Renal cortex interstitium (tissue), 15 donors: ENCODE results near the gene WNK2. TPM values are rescaled to one million over a fixed set of nuclear protein-coding genes. Genes with fewer than 3 reads are reported as not detected.
A peak's percentile ranks its signal among the peaks of the same experiment; 100 is the strongest.
"Not testable (repeated sequence)": the region's sequence is repeated elsewhere in the genome, so short reads cannot be mapped to it uniquely, and the experiment has no call there.

Source experiments
- DNase-seq, 11 donors: peaks; one replicate each; pipeline ENCODE4 v3.0.0-alpha.2; 2013; ENCODE audit warnings: low read depth in 9 of 11, low spot score in 4 of 11; ENCODE audit errors: extremely low read depth in 1 of 11
- long read RNA-seq, 16 experiments: transcript quantifications; one replicate each; lab custom pipeline, GENCODE V29; 2026
- polyA plus RNA-seq, 3 donors: library from polyadenylated mRNA; unstranded; fragments of 120-200 nt; gene quantifications; one replicate each; pipeline ENCODE4 v1.2.1, GENCODE V29; 2013; ENCODE audit not compliant: insufficient read length in 3 of 3

WNK2 gene
- polyA plus RNA-seq, result 10 to 100 TPM; 24.8 to 34.0 (median 29.0) TPM
- long read RNA-seq, donor 1, result 0 reads
- long read RNA-seq, donor 2, partial matches to known transcripts, result 0 of 2 reads
- long read RNA-seq, donor 2, other reads (novel, unspliced or antisense), result 0 of 2 reads
- long read RNA-seq, donor 3, result 0 reads
- long read RNA-seq, donor 4, result 0 reads
- long read RNA-seq, donor 5, result 0 reads
- long read RNA-seq, donor 6, partial matches to known transcripts, result 0 of 2 reads
- long read RNA-seq, donor 6, other reads (novel, unspliced or antisense), result 0 of 2 reads
- long read RNA-seq, donor 7, partial matches to known transcripts, result 0 of 1 reads
- long read RNA-seq, donor 7, other reads (novel, unspliced or antisense), result 0 of 1 reads
- long read RNA-seq, donor 8, partial matches to known transcripts, result 0 of 2 reads
- long read RNA-seq, donor 8, other reads (novel, unspliced or antisense), result 0 of 2 reads
- long read RNA-seq, donor 9, result 0 reads
- long read RNA-seq, donor 10, result 0 reads
- long read RNA-seq, donor 11, result 0 reads
- long read RNA-seq, donor 12, partial matches to known transcripts, result 0 of 2 reads
- long read RNA-seq, donor 12, other reads (novel, unspliced or antisense), result 0 of 2 reads
- long read RNA-seq, donor 13, result 0 reads
- long read RNA-seq, donor 14, partial matches to known transcripts, result 0 of 1 reads
- long read RNA-seq, donor 14, other reads (novel, unspliced or antisense), result 0 of 1 reads
- long read RNA-seq, donor 15, result 0 reads
- long read RNA-seq, donor 16, partial matches to known transcripts, result 8 of 12 reads
- long read RNA-seq, donor 16, other reads (novel, unspliced or antisense), result 0 of 12 reads

DNA sequence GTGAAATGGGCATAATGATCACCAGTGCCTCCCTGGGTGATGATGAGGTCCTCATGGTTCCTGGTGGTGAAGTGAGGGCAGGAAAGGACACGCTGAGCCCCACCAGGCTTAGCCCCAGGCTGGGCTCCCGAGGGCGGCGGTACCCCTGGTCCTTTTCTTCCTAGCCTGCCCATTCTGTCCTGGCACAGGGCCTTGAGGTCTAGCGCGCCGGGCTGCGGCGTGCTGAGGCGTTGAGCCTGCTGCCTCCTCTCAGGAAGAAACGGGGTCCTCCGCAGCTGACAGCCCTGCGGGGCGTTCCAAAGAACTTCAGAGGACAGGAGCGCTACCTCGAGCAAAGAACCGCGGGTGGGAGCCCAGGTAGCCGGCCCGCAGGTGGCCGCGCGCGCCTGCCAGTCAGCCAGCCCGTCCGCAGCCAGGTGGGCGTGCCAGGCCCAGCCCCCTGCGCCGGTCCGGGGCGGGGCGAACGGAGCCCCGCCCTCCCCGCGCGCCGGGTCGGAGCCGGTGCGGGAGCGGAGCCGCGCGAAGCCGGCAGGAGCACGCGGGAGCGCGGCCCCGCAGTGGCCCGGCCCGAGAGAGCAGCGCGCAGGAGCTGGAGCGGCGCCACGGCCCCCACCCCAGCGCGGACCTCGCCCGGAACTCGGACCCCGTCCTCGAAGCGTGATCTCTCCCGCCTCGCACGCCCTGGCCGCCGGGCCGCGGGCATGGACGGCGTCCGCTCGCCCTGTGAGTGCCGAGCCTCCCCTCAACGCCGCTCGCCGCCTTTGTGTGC lies at the start of gene WNK2:
WNK2 (plus strand) TSS at position 477 of the 769 bp plus-strand sequence. CDS start 791 bp downstream, outside the sequence.
- DNase-seq, result no peak

DNA sequence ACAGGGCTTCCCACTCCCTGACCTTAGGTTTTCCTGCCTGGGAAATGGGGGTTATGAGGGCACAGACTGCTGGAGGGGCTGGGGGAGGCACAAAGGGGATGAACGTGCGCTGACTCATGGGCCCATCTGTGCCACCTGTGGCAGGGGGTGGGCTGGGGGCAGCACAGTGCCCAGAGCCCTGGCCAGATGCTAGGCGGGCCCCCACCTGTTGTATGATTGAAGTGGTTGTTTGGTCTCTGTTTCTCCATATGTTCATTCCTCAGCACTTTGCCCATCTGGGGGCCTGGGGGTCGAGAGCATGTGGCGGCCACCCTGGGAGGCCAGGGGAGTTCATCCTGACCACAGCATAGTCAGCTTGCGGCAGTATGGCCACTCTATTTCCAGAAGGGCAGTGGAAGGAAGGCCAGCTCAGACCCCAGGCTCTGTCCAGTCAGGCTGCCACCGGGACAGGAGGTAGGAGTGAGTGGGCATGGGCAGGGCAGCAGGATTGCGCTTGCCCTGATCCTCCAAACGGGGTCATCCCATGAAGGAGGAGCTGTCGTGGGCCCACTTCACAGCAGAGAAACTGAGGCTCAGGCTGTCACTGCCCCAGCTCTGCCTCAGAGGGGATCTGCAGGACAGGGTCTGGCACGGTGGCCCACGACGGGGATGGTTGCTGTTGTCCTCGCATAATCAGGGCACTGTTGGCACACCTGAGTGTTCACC lies 49.0 kb upstream of the WNK2 start:
- DNase-seq, result no peak

DNA sequence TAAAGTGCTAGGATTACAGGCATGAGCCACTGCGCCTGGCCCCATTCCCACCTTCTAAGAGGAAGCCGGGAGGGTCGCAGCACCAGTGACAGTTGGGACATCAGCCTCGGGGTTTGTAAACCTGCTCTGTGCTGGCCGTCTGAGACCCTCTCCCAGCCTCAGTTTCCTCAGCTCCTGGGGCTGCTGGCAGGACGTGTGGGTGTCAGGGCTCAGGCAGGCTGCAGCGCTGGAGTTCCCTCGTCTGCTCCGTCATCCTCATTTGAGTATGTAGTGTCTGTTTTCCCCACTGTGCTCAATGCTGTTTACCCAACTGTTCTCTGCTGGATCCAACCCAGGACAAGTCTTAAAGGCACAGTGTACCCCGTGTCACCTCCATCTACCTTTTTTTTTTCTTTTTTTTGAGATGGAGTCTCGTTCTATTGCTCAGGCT lies 47.9 kb upstream of the WNK2 start:
- no peak for DNase-seq

DNA sequence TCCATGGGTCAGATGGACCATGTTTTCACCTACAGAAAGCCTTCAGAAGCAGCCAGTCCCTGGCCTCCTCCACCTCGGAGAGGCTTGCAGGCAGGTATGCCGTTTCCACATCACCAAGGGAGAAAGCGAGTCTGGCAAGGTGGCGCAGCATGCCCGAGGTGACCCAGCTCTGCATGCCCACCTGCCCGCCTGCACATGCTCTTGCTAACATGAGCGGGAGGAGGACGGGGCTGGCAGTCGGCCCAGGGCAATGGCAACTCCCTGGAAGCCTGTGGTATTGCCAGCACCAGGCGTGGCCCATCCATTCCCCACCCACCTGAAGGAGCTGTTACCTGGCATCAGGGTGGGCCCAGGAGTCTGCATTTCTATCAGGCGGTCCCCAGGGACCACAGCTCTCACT lies 46.6 kb upstream of the WNK2 start:
- DNase-seq, result no peak

DNA sequence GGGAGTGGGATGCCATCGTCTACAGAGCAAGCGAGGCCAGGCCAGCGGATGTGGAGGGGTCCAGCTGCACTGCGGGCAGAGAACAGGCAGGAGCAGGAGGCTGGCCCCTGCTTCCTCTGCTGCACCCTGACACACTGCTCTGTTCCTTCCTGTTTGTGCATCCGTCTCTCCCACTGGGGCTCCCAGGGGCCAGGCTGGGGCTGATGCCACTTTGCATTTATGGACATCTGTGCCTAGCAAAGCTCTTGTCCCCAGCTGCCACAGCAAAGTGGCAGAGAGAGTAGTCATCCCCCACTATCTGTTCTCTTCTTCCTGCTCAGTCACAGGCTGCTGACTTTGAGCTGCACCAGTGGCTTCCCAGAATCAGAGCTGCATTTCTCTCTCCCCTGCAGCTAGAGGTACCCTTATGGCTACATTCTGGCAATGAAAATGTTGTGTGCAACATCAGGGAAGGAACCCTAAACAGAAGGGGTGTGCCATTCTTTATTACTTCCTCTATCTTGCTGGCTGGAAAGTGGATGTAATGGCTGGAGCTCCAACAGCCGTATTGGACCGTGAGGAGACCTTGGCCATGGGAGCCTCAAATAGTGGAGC lies 45.7 kb upstream of the WNK2 start:
- no peak for DNase-seq

DNA sequence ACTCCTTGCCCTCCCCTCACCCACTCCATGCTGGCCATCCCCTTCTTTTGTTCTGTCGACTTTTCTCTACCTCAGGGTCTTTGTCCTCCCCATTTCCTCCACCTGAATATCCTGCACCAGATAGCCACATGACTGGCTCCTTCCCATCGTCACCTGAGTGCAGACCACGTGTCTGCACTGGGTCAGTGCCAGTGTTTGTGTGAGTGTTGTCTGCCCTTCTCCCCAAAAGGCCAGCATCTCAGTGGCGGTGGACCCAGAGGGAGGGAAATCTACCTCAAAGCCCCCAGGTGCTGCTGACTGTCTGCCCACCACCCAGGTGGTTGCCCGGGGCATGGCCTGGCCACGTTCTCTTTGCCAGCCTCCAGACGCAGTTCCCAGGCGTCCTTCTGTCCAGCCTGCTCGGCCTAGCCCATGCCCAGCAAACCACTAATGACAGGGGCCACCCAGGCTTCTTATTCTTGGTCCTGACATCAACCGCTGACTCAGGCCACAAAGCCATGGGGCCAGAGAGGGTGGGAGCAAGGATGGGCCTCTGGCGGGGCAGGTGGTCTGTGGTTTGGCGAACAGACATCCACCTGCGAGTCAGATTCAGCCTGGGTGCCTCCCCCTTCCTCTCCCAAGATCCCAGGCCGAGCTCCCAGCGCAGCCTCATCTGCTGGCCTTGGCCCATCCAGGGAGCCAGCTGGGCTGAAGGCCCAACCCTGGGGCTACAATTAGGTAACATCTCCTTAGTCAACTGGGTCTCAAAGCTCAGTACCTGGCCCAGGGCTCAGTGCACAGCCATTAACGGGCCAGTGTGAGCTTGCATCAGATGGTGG lies 44.4 kb upstream of the WNK2 start:
- DNase-seq, result no peak

DNA sequence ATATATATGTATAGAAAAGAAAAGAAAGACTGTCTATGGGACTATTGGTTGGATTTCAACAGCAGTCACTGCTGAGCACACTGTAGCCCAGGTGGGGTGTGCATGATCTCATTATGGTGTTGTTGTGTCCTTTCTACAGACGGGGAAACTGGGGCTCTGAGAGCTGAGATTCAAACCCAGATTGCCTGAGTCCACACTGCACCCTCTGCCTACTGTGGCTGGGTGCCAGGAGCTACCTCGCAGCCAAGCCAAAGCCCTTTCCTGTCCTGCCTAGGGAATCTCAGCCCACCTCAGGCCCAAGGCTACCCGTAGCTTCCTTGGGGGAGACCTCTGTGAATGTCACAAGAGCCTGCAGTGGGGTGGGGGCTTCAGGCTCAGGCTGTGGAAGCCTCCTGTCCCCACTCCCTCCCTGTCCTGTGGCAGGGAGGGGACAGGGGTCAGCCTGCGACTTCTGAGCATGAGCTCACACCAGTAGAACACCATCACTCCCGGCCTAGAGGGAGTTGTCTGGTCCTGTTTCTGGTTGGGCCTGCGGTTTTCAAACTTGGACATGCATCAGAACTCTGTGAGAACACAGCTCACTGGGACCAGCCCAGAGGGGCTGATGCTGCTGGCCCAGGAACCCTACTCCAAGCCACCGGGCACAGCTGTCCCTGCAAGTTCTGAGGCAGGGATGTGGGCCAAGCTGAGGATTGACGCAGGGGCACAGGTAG lies 42.0 kb upstream of the WNK2 start:
- no peak for DNase-seq

DNA sequence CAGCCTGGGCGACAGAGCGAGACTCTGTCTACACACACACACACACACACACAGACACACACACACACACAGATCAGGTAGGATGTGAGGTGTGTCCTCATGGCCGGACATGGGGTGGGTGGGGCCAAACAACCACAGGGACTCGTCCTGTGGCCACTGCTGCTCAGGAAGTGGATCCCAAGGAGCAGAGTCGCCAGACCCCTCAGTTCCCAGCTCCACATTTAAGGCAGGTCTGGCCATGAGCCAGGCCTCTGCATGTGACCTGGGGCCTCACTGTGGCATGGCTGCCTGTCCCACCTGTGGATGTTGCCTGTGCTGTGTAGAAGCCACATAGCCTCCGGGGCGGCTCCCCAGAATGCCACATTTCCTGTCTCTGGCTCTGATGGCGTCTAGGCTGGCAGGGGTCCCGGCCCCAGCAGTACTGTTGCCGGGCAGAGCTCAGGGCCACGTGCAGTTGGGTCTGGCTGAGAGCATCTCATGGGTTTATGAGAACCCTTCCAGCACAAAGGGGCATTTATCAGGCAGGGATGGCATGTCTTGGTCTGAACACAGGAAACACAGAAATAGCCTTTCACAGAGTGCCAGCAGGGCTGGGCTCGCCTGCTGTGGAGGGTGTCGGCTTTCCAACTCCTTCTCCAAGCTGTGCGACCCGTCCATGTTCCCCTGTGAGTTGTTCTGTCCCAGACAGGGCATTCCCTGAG lies 40.0 kb upstream of the WNK2 start:
- DNase-seq, result no peak

DNA sequence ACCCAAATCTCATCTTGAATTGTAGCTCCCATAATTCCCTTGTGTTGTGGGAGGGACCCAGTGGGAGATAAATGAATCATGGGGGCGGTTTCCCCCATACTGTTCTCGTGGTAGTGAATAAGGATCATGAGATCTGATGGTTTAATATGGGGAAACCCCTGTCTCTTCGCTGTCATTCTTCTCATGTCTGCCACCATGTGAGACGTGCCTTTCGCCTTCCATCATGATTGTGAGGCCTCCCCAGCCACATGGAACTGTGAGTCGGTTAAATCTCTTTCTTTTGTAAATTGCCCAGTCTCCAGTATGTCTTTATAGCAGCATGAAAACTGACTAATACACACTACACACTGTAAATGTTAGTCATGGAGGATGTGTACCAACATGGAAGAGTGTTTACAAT lies 37.2 kb upstream of the WNK2 start:
- DNase-seq, result not testable (repeated sequence)

DNA sequence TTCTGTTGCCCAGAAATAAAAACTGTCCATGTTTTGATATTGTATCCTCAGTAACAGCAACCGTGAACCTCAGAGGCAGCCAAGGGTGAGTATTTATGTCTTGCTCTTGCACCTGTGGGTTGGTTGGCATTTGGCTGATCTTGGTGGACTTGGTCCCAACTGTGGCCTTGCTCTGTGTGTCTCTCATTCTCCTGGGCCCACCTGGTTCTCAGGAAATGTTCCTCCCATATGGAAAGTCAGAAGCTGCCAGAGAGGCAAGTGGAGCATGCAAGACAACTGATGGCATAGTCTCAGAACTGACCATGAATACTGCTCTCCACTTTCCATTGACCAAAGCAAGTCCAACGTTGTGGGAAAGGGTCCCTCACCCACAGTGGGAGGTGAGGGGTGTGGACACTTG lies 36.3 kb upstream of the WNK2 start:
- no peak for DNase-seq

DNA sequence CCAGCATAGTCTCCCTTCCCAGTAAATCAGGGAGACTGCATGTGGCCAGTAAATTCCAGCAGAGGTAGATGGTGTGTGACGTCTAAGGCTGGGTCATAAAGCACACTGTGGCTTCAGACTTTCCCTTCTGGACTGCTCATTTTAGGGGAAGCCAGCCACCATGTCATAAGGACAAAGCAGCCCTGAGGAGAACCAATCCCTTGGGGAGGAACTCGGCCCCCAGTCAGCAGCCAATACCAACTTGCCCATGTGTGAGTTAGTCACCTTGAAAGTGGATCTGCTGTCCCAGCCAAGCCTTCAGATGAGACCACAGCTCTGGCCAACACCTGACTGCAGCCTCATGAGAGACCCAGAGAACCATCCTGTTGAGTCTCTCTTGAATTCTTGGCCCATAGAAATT lies 35.2 kb upstream of the WNK2 start:
- no peak for DNase-seq

DNA sequence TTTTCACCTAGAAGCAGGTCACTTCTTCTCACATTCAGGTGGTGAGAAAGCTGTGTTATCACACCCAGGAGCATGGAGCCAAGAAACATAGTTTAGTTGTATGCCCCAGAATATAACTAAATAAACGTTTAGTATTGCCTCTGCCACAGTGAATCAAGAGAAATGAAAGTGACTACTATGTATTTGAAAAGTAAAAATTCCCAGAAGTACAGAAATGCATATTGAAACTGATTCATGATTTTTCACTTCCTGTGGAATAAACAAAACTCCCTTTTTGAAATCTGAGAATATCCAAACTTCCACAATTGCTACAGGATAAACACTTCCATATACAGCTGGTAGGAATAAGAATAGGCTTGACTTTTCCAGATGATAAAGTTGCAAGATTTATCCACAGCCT lies 34.6 kb upstream of the WNK2 start:
- no peak for DNase-seq

DNA sequence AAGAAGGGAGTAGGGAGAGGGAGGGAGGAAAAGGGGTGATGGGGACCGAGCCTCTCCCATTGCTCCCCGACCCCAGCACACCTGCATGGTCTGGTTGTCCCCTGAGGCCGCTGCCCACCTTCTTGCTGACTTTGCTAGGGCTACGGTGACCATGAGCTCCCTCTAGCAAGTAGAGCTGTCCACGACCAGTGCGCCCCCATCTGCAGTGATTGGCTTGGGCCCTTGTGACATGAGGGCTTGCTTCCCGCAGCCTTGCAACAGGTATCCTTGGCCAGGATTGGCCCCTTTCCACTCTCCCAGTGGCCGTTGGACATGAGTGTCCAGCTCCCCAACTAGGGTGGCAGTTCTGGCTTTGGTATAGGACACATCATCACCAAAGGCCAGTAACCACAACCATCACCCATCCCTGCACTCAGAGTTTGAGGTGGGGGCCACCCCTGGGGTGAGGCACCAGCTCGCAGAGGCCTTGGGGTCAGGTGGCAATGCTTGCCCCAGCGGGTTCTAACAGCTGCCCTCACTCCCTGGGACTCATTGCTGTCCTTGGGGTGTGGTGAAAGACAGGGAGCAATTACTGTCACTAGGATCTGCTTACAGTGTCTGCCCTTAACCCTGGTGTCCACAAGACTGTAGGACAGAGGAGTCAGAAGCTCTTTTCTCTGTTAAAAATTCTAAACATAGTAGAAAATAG lies 32.7 kb upstream of the WNK2 start:
- no peak for DNase-seq

DNA sequence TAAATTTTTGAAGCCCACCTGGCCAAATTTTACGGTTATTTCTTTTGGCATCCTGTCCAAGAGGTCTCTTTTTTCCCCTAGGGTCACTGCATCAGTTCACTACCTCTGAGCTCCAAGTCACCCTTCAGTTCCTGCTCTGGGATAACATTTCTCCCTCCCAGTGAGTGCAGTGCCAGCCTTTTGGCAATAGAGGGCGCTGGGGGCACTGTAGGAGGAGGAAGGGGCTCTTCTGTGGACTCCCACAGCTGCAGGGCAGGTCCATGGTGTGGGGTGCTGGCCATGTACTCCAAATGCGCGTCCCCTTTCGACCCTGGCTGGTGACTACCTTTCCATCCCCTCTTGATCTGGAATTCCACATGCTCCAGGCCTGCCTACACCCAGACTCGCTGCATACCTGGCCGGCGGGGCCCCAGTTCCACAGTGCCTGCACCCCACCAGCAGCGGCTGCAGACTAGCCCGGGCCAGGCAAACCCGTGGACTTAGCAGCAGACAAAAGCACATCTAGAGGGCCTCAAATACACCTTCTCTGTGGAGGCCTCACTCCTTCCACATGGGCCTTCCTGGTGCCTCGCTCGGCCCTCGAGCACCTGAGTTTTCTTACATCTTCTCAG lies 29.5 kb upstream of the WNK2 start:
- peak in 1 of 11 donors; percentile 31 for DNase-seq

DNA sequence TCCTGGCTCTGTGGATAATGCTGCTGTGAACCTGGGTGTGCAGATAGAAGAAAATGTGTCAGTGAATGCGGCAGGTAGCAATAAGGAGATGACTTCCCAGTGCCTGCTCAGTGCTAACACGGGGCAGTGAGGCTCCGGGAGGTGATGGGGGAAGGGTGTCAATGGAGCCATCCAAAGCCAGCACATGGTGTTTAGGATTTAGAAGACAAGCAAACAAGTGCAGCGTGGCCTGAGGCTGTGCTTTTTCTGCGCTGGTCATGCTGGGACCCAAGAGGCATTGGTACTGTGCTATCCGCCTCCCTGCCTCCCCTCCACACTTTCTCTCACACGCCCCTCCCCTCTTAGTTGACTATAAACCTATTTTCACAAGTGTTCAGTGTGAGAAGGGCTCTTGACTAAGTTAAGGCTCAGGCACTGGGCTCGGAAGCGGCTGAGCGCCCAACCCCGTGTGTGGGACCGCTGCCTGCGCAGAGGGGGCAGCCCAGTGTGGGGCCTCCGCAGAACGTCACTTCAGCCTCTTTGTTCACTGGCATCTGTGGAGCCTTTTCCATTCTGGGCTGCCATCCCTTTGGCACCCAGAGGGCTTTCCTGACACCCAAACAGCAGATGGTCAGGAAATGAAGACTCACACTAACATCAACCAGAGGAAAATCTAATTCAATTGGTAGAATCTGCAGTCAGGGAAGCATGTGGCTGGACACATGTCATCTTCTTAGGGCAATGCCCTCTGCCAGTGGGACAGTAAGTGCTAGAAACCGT lies 28.0 kb upstream of the WNK2 start:
- no peak for DNase-seq
